ENCODE results near the gene TYW1B.
"Not testable (repeated sequence)": the region's sequence is repeated elsewhere in the genome, so short reads cannot be mapped to it uniquely, and the experiment has no call there.

Gene TYW1B

GRCh38 chr7:72827839-72828591, at the start of gene TYW1B:
TSS of gene TYW1B (minus strand) at chr7:72828200. CDS start at chr7:72828075, 125 bp downstream.
- DNase-seq: peak; percentile 99

- not testable (repeated sequence) for DNase-seq
Measured at GRCh38 chr7:72867591-72867990, 39.6 kb upstream of the TYW1B start.

- DNase-seq: not testable (repeated sequence)
Measured at GRCh38 chr7:72858846-72859400, 30.9 kb upstream of the TYW1B start.

GRCh38 chr7:72857925-72858324, 29.9 kb upstream of the TYW1B start:
- DNase-seq: not testable (repeated sequence)

GRCh38 chr7:72855261-72855660, 27.3 kb upstream of the TYW1B start:
- not testable (repeated sequence) for DNase-seq

GRCh38 chr7:72852937-72853336, 24.9 kb upstream of the TYW1B start:
- DNase-seq: not testable (repeated sequence)

GRCh38 chr7:72850746-72851145, 22.7 kb upstream of the TYW1B start:
- DNase-seq: not testable (repeated sequence)

GRCh38 chr7:72844146-72844545, 16.1 kb upstream of the TYW1B start:
- DNase-seq: not testable (repeated sequence)

- not testable (repeated sequence) for DNase-seq
Measured at GRCh38 chr7:72843166-72843565, 15.2 kb upstream of the TYW1B start.

GRCh38 chr7:72840966-72841511, 13.0 kb upstream of the TYW1B start:
- not testable (repeated sequence) for DNase-seq

GRCh38 chr7:72838315-72838714, 10.3 kb upstream of the TYW1B start:
- DNase-seq: not testable (repeated sequence)

- DNase-seq: not testable (repeated sequence)
Measured at GRCh38 chr7:72837291-72837690, 9.3 kb upstream of the TYW1B start.

GRCh38 chr7:72830567-72830966, 2.6 kb upstream of the TYW1B start:
- DNase-seq: not testable (repeated sequence)

- peak; percentile 70 for DNase-seq
Measured at GRCh38 chr7:72829687-72830354, 1.8 kb upstream of the TYW1B start.

GRCh38 chr7:72829291-72829686, 1.3 kb upstream of the TYW1B start:
- peak; percentile 99 for DNase-seq

GRCh38 chr7:72823765-72824732, 4.0 kb downstream of the TYW1B start:
- peak; percentile 6 for DNase-seq

- not testable (repeated sequence) for DNase-seq
Measured at GRCh38 chr7:72822497-72822896, 5.5 kb downstream of the TYW1B start.

GRCh38 chr7:72818663-72819361, 9.2 kb downstream of the TYW1B start:
- DNase-seq: not testable (repeated sequence)

GRCh38 chr7:72817661-72818060, 10.3 kb downstream of the TYW1B start:
- DNase-seq: not testable (repeated sequence)

GRCh38 chr7:72816370-72817157, 11.4 kb downstream of the TYW1B start:
- DNase-seq: not testable (repeated sequence)

GRCh38 chr7:72810437-72810836, 17.6 kb downstream of the TYW1B start:
- not testable (repeated sequence) for DNase-seq

Measured in NCI-H1092 treated with DMSO at 0.1 percent for 48 hours (cell line).